BLaER1 treated with 17β-estradiol and CSF1 and Interleukin-3, amounts not matched to agents 10 nM and 100 nM (cell line): ENCODE results near the gene RASGRP2.

Experiments used
- H3K27ac ChIP-seq, 11 experiments: shearing (Covaris generic); formaldehyde crosslinking; 2 replicates each; pipeline ENCODE4 v1.8.1; 2022
- H3K27me3 ChIP-seq, 11 experiments: shearing (Covaris generic); formaldehyde crosslinking; 2 replicates each; pipeline ENCODE4 v1.8.1; 2022
- H3K36me3 ChIP-seq, 11 experiments: shearing (Covaris generic); formaldehyde crosslinking; 2 replicates each; pipeline ENCODE4 v1.8.1; 2022
- H3K4me1 ChIP-seq, 10 experiments: shearing (Covaris generic); formaldehyde crosslinking; 2 replicates each; pipeline ENCODE4 v1.8.1; 2022
- H3K4me2 ChIP-seq, 11 experiments: shearing (Covaris generic); formaldehyde crosslinking; 2 replicates each; pipeline ENCODE4 v1.8.1; 2022
- H3K4me3 ChIP-seq, 10 experiments: shearing (Covaris generic); formaldehyde crosslinking; 2 replicates each; pipeline ENCODE4 v1.8.1; 2022
- H3K9ac ChIP-seq, 11 experiments: shearing (Covaris generic); formaldehyde crosslinking; 2 replicates each; pipeline ENCODE4 v1.8.1; 2022
- H3K9me3 ChIP-seq, 11 experiments: shearing (Covaris generic); formaldehyde crosslinking; replicated peaks in 1 of 11; 2 replicates each; pipeline ENCODE4 v1.8.1; 2022
- H4K20me1 ChIP-seq, 11 experiments: shearing (Covaris generic); formaldehyde crosslinking; 2 replicates each; pipeline ENCODE4 v1.8.1; 2022
- Cebpa-rat ChIP-seq, 11 experiments: shearing (Covaris generic); IDR thresholded peaks; 2 replicates each; pipeline ENCODE4 v1.8.1; 2022

The RASGRP2 gene

GRCh38 chr11:64698427-64698826 is 45.5 kb downstream of the RASGRP2 start:
- H3K36me3 ChIP-seq: no peaks in the 10 kb centered on the region
- no peak overlapping the region for H3K27ac ChIP-seq
- no peak for TF ChIP-seq Cebpa-rat (IDR thresholded peaks at IDR 0.05)
- H4K20me1 ChIP-seq: no peaks in the 10 kb centered on the region
- H3K4me1 ChIP-seq: peaks cover 18 to 37% (median 34%) of the 10 kb centered on the region in 10 experiments
- H3K9me3 ChIP-seq: no peaks in the 10 kb centered on the region
- H3K27me3 ChIP-seq: no peaks in the 10 kb centered on the region
- no peak overlapping the region for H3K4me3 ChIP-seq
- no peak overlapping the region for H3K4me2 ChIP-seq
- H3K9ac ChIP-seq: no peak overlapping the region

DNA sequence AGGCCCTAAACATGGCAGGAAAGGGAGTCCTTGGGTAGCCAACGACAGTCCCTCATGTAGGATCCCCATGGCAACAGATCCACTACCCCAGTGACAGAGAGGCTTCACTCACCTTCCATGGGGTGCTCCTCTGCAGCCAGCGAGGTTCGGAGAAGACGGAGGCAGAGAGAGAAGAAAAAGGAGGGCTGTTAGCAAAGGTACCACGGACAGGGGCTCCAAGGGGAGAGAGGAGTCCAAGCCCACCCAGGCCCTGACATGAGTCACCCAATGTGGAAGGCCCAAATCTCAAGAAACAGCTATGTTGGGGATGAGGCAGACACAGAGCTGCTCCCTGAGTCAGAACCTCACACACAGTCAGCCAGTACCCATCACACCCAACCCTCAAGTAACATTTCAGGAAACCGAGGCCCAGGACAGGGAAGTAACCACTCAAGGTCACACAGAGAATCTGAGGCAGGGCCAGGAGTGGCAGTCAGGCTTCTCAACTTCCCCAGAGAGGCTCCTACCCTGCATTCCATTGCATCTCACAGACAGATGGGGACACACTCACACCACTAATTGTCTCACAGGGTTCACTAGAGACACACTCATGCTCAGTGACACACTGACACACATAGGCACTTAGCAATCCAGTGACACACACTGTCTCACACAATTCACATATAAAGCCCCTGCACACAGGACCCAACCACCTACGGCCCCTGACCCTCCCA is 46.1 kb downstream of the RASGRP2 start:
- no peaks in the 10 kb centered on the region for H3K27me3 ChIP-seq
- H3K9me3 ChIP-seq: no peaks in the 10 kb centered on the region
- no peak overlapping the region for H3K9ac ChIP-seq
- TF ChIP-seq Cebpa-rat (IDR thresholded peaks at IDR 0.05): no peak
- H4K20me1 ChIP-seq: no peaks in the 10 kb centered on the region
- peaks cover 24 to 43% (median 40%) of the 10 kb centered on the region in 10 experiments for H3K4me1 ChIP-seq
- H3K4me3 ChIP-seq: no peak overlapping the region
- H3K36me3 ChIP-seq: no peaks in the 10 kb centered on the region
- no peak overlapping the region for H3K27ac ChIP-seq
- 0 out of 22 replicates have a peak overlapping the region, but pooled peaks of 1 of the 11 experiments have one; percentile 87 for H3K4me2 ChIP-seq

GRCh38 chr11:64696045-64696444 is 47.9 kb downstream of the RASGRP2 start:
- no peak for TF ChIP-seq Cebpa-rat (IDR thresholded peaks at IDR 0.05)
- Histone ChIP-seq H3K4me3 (no peak overlapping the region), H3K4me1 (peaks cover 31 to 61% (median 57%) of the 10 kb centered on the region in 10 experiments), H3K27me3 (no peaks in the 10 kb centered on the region), H3K9ac (no peak overlapping the region), H4K20me1 (no peaks in the 10 kb centered on the region), H3K36me3 (no peaks in the 10 kb centered on the region), H3K27ac (peak overlapping the region in 4 of 11 experiments; percentile 66 to 76 (median 72); a peak in 3 of 22 replicates), H3K4me2 (peak overlapping the region in 9 of 11 experiments; percentile 71 to 95 (median 92); a peak in 18 of 22 replicates), H3K9me3 (no peaks in the 10 kb centered on the region)

GRCh38 chr11:64695548-64695947 is 48.4 kb downstream of the RASGRP2 start:
- TF ChIP-seq Cebpa-rat (IDR thresholded peaks at IDR 0.05): no peak

DNA sequence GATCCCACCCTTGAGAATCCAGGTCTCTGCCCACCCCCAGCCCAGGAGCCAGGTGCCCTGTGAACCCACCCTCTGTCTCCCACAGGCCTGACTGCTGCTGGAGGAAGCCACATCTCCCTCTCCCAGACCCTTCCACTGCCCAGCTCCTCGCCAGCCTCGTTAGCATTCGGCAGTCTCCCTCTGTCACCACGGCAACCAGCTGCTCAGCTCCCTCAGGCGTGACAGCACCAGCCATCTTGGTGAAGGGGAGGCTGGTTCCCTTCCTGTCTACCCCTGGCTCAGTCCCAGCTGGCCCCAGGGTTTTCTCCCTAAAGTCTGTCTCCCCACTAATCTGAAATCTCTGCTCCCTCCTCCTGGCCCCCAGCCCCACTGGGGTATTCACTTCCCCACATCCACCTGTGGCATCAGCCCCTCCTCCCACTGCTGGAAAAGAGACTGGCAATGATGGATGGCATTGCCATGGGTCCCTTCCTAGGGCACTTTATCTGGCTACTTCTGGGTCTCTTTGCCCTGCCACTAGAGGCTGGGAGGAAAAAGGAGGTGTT is 49.0 kb downstream of the RASGRP2 start:
- H3K4me2 ChIP-seq: peak overlapping the region; percentile 48 to 95 (median 90)
- peak overlapping the region in 9 of 11 experiments; percentile 38 to 76 (median 66); a peak in 18 of 22 replicates for H3K27ac ChIP-seq
- H3K36me3 ChIP-seq: no peaks in the 10 kb centered on the region
- peak overlapping the region in 7 of 11 experiments; percentile 5 to 69 (median 59); a peak in 12 of 22 replicates for H3K9ac ChIP-seq
- H3K9me3 ChIP-seq: no peaks in the 10 kb centered on the region
- H3K4me1 ChIP-seq: peaks cover 42 to 73% (median 69%) of the 10 kb centered on the region in 10 experiments
- H4K20me1 ChIP-seq: no peaks in the 10 kb centered on the region
- H3K4me3 ChIP-seq: peak overlapping the region in 3 of 10 experiments; percentile 5 to 36 (median 19); a peak in 3 of 20 replicates
- no peaks in the 10 kb centered on the region for H3K27me3 ChIP-seq
- no peak for TF ChIP-seq Cebpa-rat (IDR thresholded peaks at IDR 0.05)

More at GRCh38 chr11:64695548-64695947, 48.4 kb downstream of the RASGRP2 start:
- H3K27me3 ChIP-seq: no peaks in the 10 kb centered on the region
- no peaks in the 10 kb centered on the region for H4K20me1 ChIP-seq
- peak overlapping the region in 9 of 11 experiments; percentile 38 to 76 (median 66); a peak in 17 of 22 replicates for H3K27ac ChIP-seq
- no peaks in the 10 kb centered on the region for H3K9me3 ChIP-seq
- peaks cover 36 to 66% (median 62%) of the 10 kb centered on the region in 10 experiments for H3K4me1 ChIP-seq
- H3K4me2 ChIP-seq: peak overlapping the region; percentile 48 to 95 (median 90); a peak in 20 of 22 replicates
- peak overlapping the region in 1 of 11 experiments; percentile 34; a peak in 4 of 22 replicates for H3K9ac ChIP-seq
- no peaks in the 10 kb centered on the region for H3K36me3 ChIP-seq
- H3K4me3 ChIP-seq: no peak overlapping the region; a peak in 1 of 20 replicates

- H3K9me3 ChIP-seq: no peaks in the 10 kb centered on the region
- no peak for TF ChIP-seq Cebpa-rat (IDR thresholded peaks at IDR 0.05)
- no peaks in the 10 kb centered on the region for H3K36me3 ChIP-seq
- H3K4me3 ChIP-seq: peak overlapping the region in 3 of 10 experiments; percentile 5 to 39 (median 19); a peak in 3 of 20 replicates
- H3K4me1 ChIP-seq: peaks cover 45 to 80% (median 76%) of the 10 kb centered on the region in 10 experiments
- peak overlapping the region; percentile 48 to 95 (median 90) for H3K4me2 ChIP-seq
- H3K27ac ChIP-seq: peak overlapping the region in 9 of 11 experiments; percentile 38 to 76 (median 66); a peak in 17 of 22 replicates
- H4K20me1 ChIP-seq: no peaks in the 10 kb centered on the region
- H3K27me3 ChIP-seq: no peaks in the 10 kb centered on the region
- H3K9ac ChIP-seq: peak overlapping the region in 7 of 11 experiments; percentile 1 to 69 (median 59); a peak in 13 of 22 replicates
Measured at GRCh38 chr11:64694026-64694755, 49.8 kb downstream of the RASGRP2 start.

DNA sequence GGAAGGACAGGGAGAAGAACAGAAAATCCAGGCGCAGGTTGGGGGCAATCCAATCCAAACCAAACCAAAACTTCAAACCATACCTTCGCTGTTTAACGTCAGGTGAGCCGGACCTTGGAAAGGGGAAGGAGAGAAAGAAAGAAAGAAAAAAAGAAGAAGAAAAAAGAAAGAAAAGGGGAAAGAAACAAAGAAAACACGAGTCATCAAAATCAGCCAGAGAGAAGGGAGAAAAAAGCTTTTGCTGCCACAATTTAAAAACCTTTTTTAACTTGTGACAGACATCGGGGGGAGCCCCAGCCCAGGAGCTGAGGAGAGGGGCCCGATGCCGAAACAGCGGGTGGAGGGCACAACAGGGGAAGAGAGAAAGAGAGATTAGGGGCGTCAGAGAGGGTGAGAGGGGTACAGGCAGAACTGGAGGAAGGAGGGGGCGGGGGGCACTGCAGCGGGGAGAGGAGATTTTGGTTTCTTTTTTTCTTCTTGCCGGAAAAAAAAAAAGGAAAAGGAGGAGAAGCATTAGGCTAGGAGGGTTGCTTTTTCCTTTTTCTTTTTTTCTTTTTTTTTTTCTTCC is 51.1 kb downstream of the RASGRP2 start:
- H3K4me1 ChIP-seq: peaks cover 55 to 93% (median 88%) of the 10 kb centered on the region in 10 experiments
- H3K4me3 ChIP-seq: peak overlapping the region in 7 of 10 experiments; percentile 1 to 40 (median 23); a peak in 7 of 20 replicates
- peak overlapping the region in 8 of 11 experiments; percentile 24 to 76 (median 64); a peak in 10 of 22 replicates for H3K27ac ChIP-seq
- no peak for TF ChIP-seq Cebpa-rat (IDR thresholded peaks at IDR 0.05)
- H4K20me1 ChIP-seq: no peaks in the 10 kb centered on the region
- H3K9ac ChIP-seq: peak overlapping the region in 10 of 11 experiments; percentile 37 to 69 (median 56); a peak in 19 of 22 replicates
- no peaks in the 10 kb centered on the region for H3K9me3 ChIP-seq
- no peaks in the 10 kb centered on the region for H3K27me3 ChIP-seq
- peak overlapping the region; percentile 53 to 95 (median 90) for H3K4me2 ChIP-seq
- H3K36me3 ChIP-seq: no peaks in the 10 kb centered on the region

DNA sequence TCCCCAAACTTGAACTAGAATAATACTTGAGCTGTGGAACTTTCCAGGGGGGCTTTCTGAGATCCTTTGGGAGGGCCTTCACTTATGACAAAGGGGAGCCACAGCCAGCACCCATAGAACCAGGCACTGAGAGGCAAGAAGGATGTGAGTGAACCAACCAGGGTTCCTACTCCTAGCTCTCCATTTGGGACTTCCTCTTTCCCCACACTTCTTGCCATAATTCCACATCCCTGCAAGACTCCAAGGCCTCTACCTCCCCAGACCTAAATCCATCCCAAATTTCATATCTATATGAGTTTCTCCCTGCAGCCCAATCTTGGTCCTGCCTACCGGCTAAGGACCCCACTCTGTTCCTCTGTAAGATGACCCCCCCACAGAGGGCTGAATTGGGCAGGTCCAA is 52.4 kb downstream of the RASGRP2 start:
- TF ChIP-seq Cebpa-rat (IDR thresholded peaks at IDR 0.05): no peak
- H3K27me3 ChIP-seq: no peaks in the 10 kb centered on the region
- H3K27ac ChIP-seq: peak overlapping the region in 2 of 11 experiments; percentile 66 to 76; a peak in 1 of 22 replicates
- H3K4me3 ChIP-seq: no peak overlapping the region
- no peaks in the 10 kb centered on the region for H3K36me3 ChIP-seq
- H3K9me3 ChIP-seq: no peaks in the 10 kb centered on the region
- no peak overlapping the region for H3K9ac ChIP-seq
- H3K4me2 ChIP-seq: peak overlapping the region in 10 of 11 experiments; percentile 13 to 95 (median 90); a peak in 20 of 22 replicates
- H4K20me1 ChIP-seq: no peaks in the 10 kb centered on the region
- H3K4me1 ChIP-seq: peaks cover 68 to 100% (median 99%) of the 10 kb centered on the region in 10 experiments
